Activated naive CD8-positive, alpha-beta T cell treated with anti-CD3 and anti-CD28 coated beads for 36 hours (primary cell): ENCODE results near the gene CENPV. TPM values are rescaled to one million over a fixed set of nuclear protein-coding genes. Genes with fewer than 3 reads are reported as not detected.
"Not testable (repeated sequence)": the region's sequence is repeated elsewhere in the genome, so short reads cannot be mapped to it uniquely, and the experiment has no call there.

Experiments
- DNase-seq: peaks from one replicate; pipeline ENCODE4 v3.0.0; 2021
- H3K27ac Mint-ChIP-seq: one replicate; pipeline ENCODE4 v1.8.0; 2022; ENCODE audit warnings: mild to moderate bottlenecking, moderate library complexity, mixed read lengths
- H3K27me3 Mint-ChIP-seq: one replicate; pipeline ENCODE4 v1.8.0; 2022; ENCODE audit warnings: mild to moderate bottlenecking, mixed read lengths
- H3K36me3 Mint-ChIP-seq: one replicate; pipeline ENCODE4 v1.8.0; 2021; ENCODE audit warnings: mild to moderate bottlenecking, mixed read lengths
- H3K4me1 Mint-ChIP-seq: one replicate; pipeline ENCODE4 v1.8.0; 2021; ENCODE audit warnings: mixed read lengths
- H3K4me3 Mint-ChIP-seq: one replicate; pipeline ENCODE4 v1.8.0; 2022; ENCODE audit warnings: mild to moderate bottlenecking, moderate library complexity, mixed read lengths
- H3K9me3 Mint-ChIP-seq: one replicate; pipeline ENCODE4 v1.8.0; 2022; ENCODE audit warnings: mixed read lengths
- total RNA-seq, 2 experiments: library from RNA; stranded (reverse); gene quantifications; one replicate each; pipeline ENCODE4 v1.2.3, GENCODE V29; 2021

Gene CENPV
- total RNA-seq, 2 experiments from 2014 or later = 145 to 154 TPM

- Mint-ChIP-seq H3K36me3 (peaks cover 23% of the 10 kb centered on the region), H3K4me1 (no peaks in the 10 kb centered on the region), H3K9me3 (no peaks in the 10 kb centered on the region), H3K27me3 (no peaks in the 10 kb centered on the region), H3K27ac (no peak overlapping the region), H3K4me3 (no peak overlapping the region)
- DNase-seq = no peak
Observed at GRCh38 chr17:16343569-16343968, 9.7 kb downstream of the CENPV start.

- H3K27me3 Mint-ChIP-seq = no peaks in the 10 kb centered on the region
- H3K36me3 Mint-ChIP-seq = peaks cover 23% of the 10 kb centered on the region
- no peaks in the 10 kb centered on the region for H3K9me3 Mint-ChIP-seq
- H3K27ac Mint-ChIP-seq = no peak overlapping the region
- no peak for DNase-seq
- no peaks in the 10 kb centered on the region for H3K4me1 Mint-ChIP-seq
- H3K4me3 Mint-ChIP-seq = no peak overlapping the region
Observed at GRCh38 chr17:16342979-16343378, 10.3 kb downstream of the CENPV start.

GRCh38 chr17:16339959-16340358 lies 13.3 kb downstream of the CENPV start:
- no peak for DNase-seq
- Mint-ChIP-seq H3K4me1 (no peaks in the 10 kb centered on the region), H3K27me3 (no peaks in the 10 kb centered on the region), H3K36me3 (peaks cover 18% of the 10 kb centered on the region), H3K9me3 (no peaks in the 10 kb centered on the region), H3K27ac (no peak overlapping the region), H3K4me3 (no peak overlapping the region)

GRCh38 chr17:16339402-16339801 lies 13.9 kb downstream of the CENPV start:
- Mint-ChIP-seq H3K4me3 (no peak overlapping the region), H3K36me3 (peaks cover 18% of the 10 kb centered on the region), H3K4me1 (no peaks in the 10 kb centered on the region), H3K27ac (no peak overlapping the region), H3K9me3 (no peaks in the 10 kb centered on the region), H3K27me3 (no peaks in the 10 kb centered on the region)
- DNase-seq = no peak

GRCh38 chr17:16338391-16338790 lies 14.9 kb downstream of the CENPV start:
- no peak for DNase-seq
- Mint-ChIP-seq H3K9me3 (no peaks in the 10 kb centered on the region), H3K27ac (no peak overlapping the region), H3K27me3 (no peaks in the 10 kb centered on the region), H3K4me1 (no peaks in the 10 kb centered on the region), H3K36me3 (peaks cover 9% of the 10 kb centered on the region), H3K4me3 (no peak overlapping the region)

- no peak for DNase-seq
- Mint-ChIP-seq H3K9me3 (no peaks in the 10 kb centered on the region), H3K36me3 (peaks cover 2% of the 10 kb centered on the region), H3K27me3 (no peaks in the 10 kb centered on the region), H3K4me3 (no peak overlapping the region), H3K27ac (no peak overlapping the region), H3K4me1 (no peaks in the 10 kb centered on the region)
Observed at GRCh38 chr17:16329519-16330271, 23.6 kb downstream of the CENPV start.

GRCh38 chr17:16328997-16329396 lies 24.3 kb downstream of the CENPV start:
- peaks cover 2% of the 10 kb centered on the region for H3K36me3 Mint-ChIP-seq
- H3K27me3 Mint-ChIP-seq = no peaks in the 10 kb centered on the region
- no peaks in the 10 kb centered on the region for H3K4me1 Mint-ChIP-seq
- no peak overlapping the region for H3K4me3 Mint-ChIP-seq
- no peaks in the 10 kb centered on the region for H3K9me3 Mint-ChIP-seq
- no peak for DNase-seq
- H3K27ac Mint-ChIP-seq = no peak overlapping the region

- no peak overlapping the region for H3K27ac Mint-ChIP-seq
- H3K27me3 Mint-ChIP-seq = no peaks in the 10 kb centered on the region
- DNase-seq = no peak
- H3K4me1 Mint-ChIP-seq = no peaks in the 10 kb centered on the region
- H3K9me3 Mint-ChIP-seq = no peaks in the 10 kb centered on the region
- H3K4me3 Mint-ChIP-seq = no peak overlapping the region
- peaks cover 5% of the 10 kb centered on the region for H3K36me3 Mint-ChIP-seq
Observed at GRCh38 chr17:16327018-16327417, 26.3 kb downstream of the CENPV start.

- Mint-ChIP-seq H3K27ac (no peak overlapping the region), H3K9me3 (no peaks in the 10 kb centered on the region), H3K4me3 (no peak overlapping the region), H3K4me1 (no peaks in the 10 kb centered on the region), H3K36me3 (peaks cover 5% of the 10 kb centered on the region), H3K27me3 (no peaks in the 10 kb centered on the region)
- DNase-seq = no peak
Observed at GRCh38 chr17:16325964-16326363, 27.3 kb downstream of the CENPV start.

- no peaks in the 10 kb centered on the region for H3K27me3 Mint-ChIP-seq
- H3K4me3 Mint-ChIP-seq = no peak overlapping the region
- no peaks in the 10 kb centered on the region for H3K4me1 Mint-ChIP-seq
- no peak for DNase-seq
- peaks cover 5% of the 10 kb centered on the region for H3K36me3 Mint-ChIP-seq
- H3K9me3 Mint-ChIP-seq = no peaks in the 10 kb centered on the region
- no peak overlapping the region for H3K27ac Mint-ChIP-seq
Observed at GRCh38 chr17:16322636-16323035, 30.6 kb downstream of the CENPV start.

- no peaks in the 10 kb centered on the region for H3K27me3 Mint-ChIP-seq
- no peak overlapping the region for H3K27ac Mint-ChIP-seq
- no peaks in the 10 kb centered on the region for H3K9me3 Mint-ChIP-seq
- H3K4me3 Mint-ChIP-seq = no peak overlapping the region
- H3K36me3 Mint-ChIP-seq = peaks cover 5% of the 10 kb centered on the region
- DNase-seq = no peak
- no peaks in the 10 kb centered on the region for H3K4me1 Mint-ChIP-seq
Observed at GRCh38 chr17:16319969-16320368, 33.3 kb downstream of the CENPV start.

GRCh38 chr17:16314859-16315258 lies 38.4 kb downstream of the CENPV start:
- no peak for DNase-seq
- Mint-ChIP-seq H3K27ac (no peak overlapping the region), H3K9me3 (no peaks in the 10 kb centered on the region), H3K4me3 (no peak overlapping the region), H3K27me3 (no peaks in the 10 kb centered on the region), H3K4me1 (peaks cover 6% of the 10 kb centered on the region), H3K36me3 (peaks cover 16% of the 10 kb centered on the region)

GRCh38 chr17:16314189-16314588 lies 39.1 kb downstream of the CENPV start:
- Mint-ChIP-seq H3K36me3 (peaks cover 20% of the 10 kb centered on the region), H3K4me1 (peaks cover 6% of the 10 kb centered on the region), H3K4me3 (no peak overlapping the region), H3K27me3 (no peaks in the 10 kb centered on the region), H3K27ac (no peak overlapping the region), H3K9me3 (no peaks in the 10 kb centered on the region)
- DNase-seq = no peak

- peaks cover 23% of the 10 kb centered on the region for H3K36me3 Mint-ChIP-seq
- no peak overlapping the region for H3K27ac Mint-ChIP-seq
- no peak overlapping the region for H3K4me3 Mint-ChIP-seq
Observed at GRCh38 chr17:16313139-16314090, 39.9 kb downstream of the CENPV start.

GRCh38 chr17:16312061-16312460 lies 41.2 kb downstream of the CENPV start:
- H3K36me3 Mint-ChIP-seq = peaks cover 23% of the 10 kb centered on the region
- H3K4me1 Mint-ChIP-seq, DNase-seq, H3K9me3 Mint-ChIP-seq, H3K4me3 Mint-ChIP-seq, H3K27ac Mint-ChIP-seq, H3K27me3 Mint-ChIP-seq: not testable (repeated sequence)

More at GRCh38 chr17:16313139-16314090, 39.9 kb downstream of the CENPV start:
- peaks cover 6% of the 10 kb centered on the region for H3K4me1 Mint-ChIP-seq
- no peaks in the 10 kb centered on the region for H3K27me3 Mint-ChIP-seq
- DNase-seq = no peak
- no peaks in the 10 kb centered on the region for H3K9me3 Mint-ChIP-seq
